Measurements from ENCODE around the gene ING3. TPM values are rescaled to one million over a fixed set of nuclear protein-coding genes. Genes with fewer than 3 reads are reported as not detected.

Gene ING3
- total and polyA plus RNA-seq, 2 of the 8 experiments (the other 6 are each of a cell fraction or from before 2014, with no cell fraction given): 6.0 to 17.7 TPM

GRCh38 chr7:120991581-120991980 lies 41.0 kb downstream of the ING3 start:
- Histone ChIP-seq H2BK120ac (replicated peaks; ENCODE audit: low read depth, low read length) (no peak overlapping the region), H3K4ac (replicated peaks; ENCODE audit: insufficient read length, low read depth, low read length) (no peak overlapping the region), H3K79me1 (ENCODE audit: low read depth, low read length) (no peaks in the 10 kb centered on the region), H2AFZ (ENCODE audit: low read length) (no peak overlapping the region), H3K4me2 (ENCODE audit: insufficient read depth in 1 of 2, low read depth in 2 of 2, low read length in 2 of 2) (no peak overlapping the region), H3K18ac (ENCODE audit: extremely low read depth, low read length) (no peak overlapping the region), H3K4me1 (replicated peaks in 1 of 4; ENCODE audit: control insufficient read depth in 3 of 4, insufficient read depth in 4 of 4, low read length in 3 of 4) (peaks cover 0 to 4% (median 3%) of the 10 kb centered on the region in 4 experiments; a peak in 4 of 7 replicates), H4K91ac (replicated peaks; ENCODE audit: insufficient read length, low read length) (no peak overlapping the region), H2BK12ac (ENCODE audit: low read depth, low read length) (no peak overlapping the region), H3K36me3 (ENCODE audit: control insufficient read depth in 2 of 4, insufficient read depth in 4 of 4, low read length in 3 of 4) (no peaks in the 10 kb centered on the region), H3K27me3 (replicated peaks in 1 of 4; ENCODE audit: control insufficient read depth in 3 of 4, extremely low read depth in 1 of 4, insufficient read depth in 3 of 4, low read length in 3 of 4) (peaks cover 0 to 20% (median 12%) of the 10 kb centered on the region in 4 experiments; a peak in 5 of 7 replicates), H2AK5ac (ENCODE audit: low read depth, low read length) (no peak overlapping the region), H3K9me3 (ENCODE audit: insufficient read depth in 2 of 2, low read depth in 1 of 2, low read length in 1 of 2) (no peaks in the 10 kb centered on the region), H3K23ac (ENCODE audit: insufficient read length) (no peak overlapping the region), H2BK15ac (ENCODE audit: low read length) (no peak overlapping the region), H3K79me2 (ENCODE audit: control insufficient read depth in 1 of 2, insufficient read depth in 2 of 2, low read length in 2 of 2) (no peaks in the 10 kb centered on the region), H3K14ac (ENCODE audit: insufficient read length) (no peak overlapping the region), H3K27ac (ENCODE audit: low read depth, low read length) (no peak overlapping the region), H3K9ac (replicated peaks in 1 of 4; ENCODE audit: extremely low read depth in 1 of 4, low read depth in 3 of 4, low read length in 3 of 4) (no peak overlapping the region), H2BK20ac (ENCODE audit: low read length) (no peak overlapping the region), H4K20me1 (replicated peaks in 1 of 2; ENCODE audit: control insufficient read depth in 1 of 2, insufficient read depth in 2 of 2, low read length in 2 of 2) (no peaks in the 10 kb centered on the region), H3K56ac (replicated peaks; ENCODE audit: insufficient read length, low read depth, low read length) (no peak overlapping the region), H4K8ac (ENCODE audit: extremely low read depth, insufficient read depth, low read length) (no peak overlapping the region), H4K5ac (ENCODE audit: insufficient read length, low read depth, low read length) (no peak overlapping the region), H3K4me3 (ENCODE audit: extremely low read depth in 1 of 4, insufficient read depth in 2 of 4, low read depth in 3 of 4, low read length in 4 of 4) (no peak overlapping the region), H2BK5ac (ENCODE audit: low read depth, low read length) (no peak overlapping the region), H3K23me2 (ENCODE audit: low read depth, low read length) (0 out of 2 replicates have a peak, but pooled peaks cover 2% of the 10 kb centered on the region)
- ChIA-PET CTCF (ENCODE audit: partially characterized antibody) (interaction anchor here (5.8 to 8.4 kb wide), 2 partner anchors 88 to 118 kb away, joined by 33 to 139 read pairs; no protein-coding TSS in a partner anchor), POLR2A (ENCODE audit: partially characterized antibody) (interaction anchor here (0.7 kb wide), 1 partner anchor 32 kb away, joined by 3 read pairs; no protein-coding TSS in a partner anchor)
- no peak for DNase-seq (ENCODE audit: low read depth in 1 of 2, low spot score in 2 of 2)
- WGBS, 2 experiments (ENCODE audit: extremely low coverage in 1 of 2, insufficient coverage in 1 of 2, insufficient read length in 1 of 2, insufficient replicate concordance in 2 of 2, low coverage in 1 of 2, low lambda C conversion rate in 2 of 2, missing lambda C conversion rate in 1 of 2): 79% methylated on average over 2 of the region's 2 CpGs; no CpG with 5 or more reads in 1 of the 2 experiments
- no peak for FAIRE-seq
- no peak for TF ChIP-seq MAFK (IDR thresholded peaks at IDR 0.05; ENCODE audit: low read depth, low read length)
- TF ChIP-seq SAP30 (IDR thresholded peaks at IDR 0.05; ENCODE audit: insufficient read depth, insufficient replicate concordance, low read length): no peak
- TF ChIP-seq TCF12 (IDR thresholded peaks at IDR 0.05; ENCODE audit: low read depth, low read length): no peak
- no peak for TF ChIP-seq POU5F1 (IDR thresholded peaks at IDR 0.05; ENCODE audit: low read depth, low read length)
- TF ChIP-seq CTBP2 (IDR thresholded peaks at IDR 0.05; ENCODE audit: borderline replicate concordance, insufficient read depth, insufficient read length, low read length): no peak
